NT2/D1 (cell line): ENCODE results near the gene DYRK1A.

Experiments
- DNase-seq: peaks from one replicate; pipeline ENCODE4 v3.0.0-alpha.2; 2011; ENCODE audit warnings: low read depth, low spot score
- H3K27me3 ChIP-seq: 2 replicates; pipeline ENCODE4 v1.6.0; 2011; ENCODE audit warnings: mild to moderate bottlenecking; ENCODE audit not compliant: insufficient read length, insufficient read depth
- H3K36me3 ChIP-seq: 2 replicates; pipeline ENCODE4 v1.6.1; 2011; ENCODE audit warnings: mild to moderate bottlenecking, low read length, mixed read lengths; ENCODE audit not compliant: insufficient read depth, insufficient read length
- H3K4me1 ChIP-seq: 2 replicates; pipeline ENCODE4 v1.5.1; 2011; ENCODE audit not compliant: insufficient read depth, insufficient read length
- H3K4me3 ChIP-seq: 2 replicates; pipeline ENCODE4 v1.5.1; 2011; ENCODE audit warnings: low read depth; ENCODE audit not compliant: insufficient read length
- H3K9ac ChIP-seq: 2 replicates; pipeline ENCODE4 v1.6.0; 2011; ENCODE audit warnings: low read depth; ENCODE audit not compliant: insufficient read length
- H3K9me3 ChIP-seq: 2 replicates; pipeline ENCODE4 v1.5.1; 2011; ENCODE audit warnings: mild to moderate bottlenecking, low read length; ENCODE audit not compliant: insufficient read depth
- SUZ12 ChIP-seq: IDR thresholded peaks from 2 replicates; pipeline ENCODE4 v1.6.1; 2011; ENCODE audit not compliant: insufficient read length, insufficient read depth; ENCODE audit errors: extremely low read depth
- YY1 ChIP-seq: IDR thresholded peaks from 2 replicates; pipeline ENCODE4 v1.6.1; 2011; ENCODE audit not compliant: insufficient read length, insufficient read depth
- ZNF274 ChIP-seq: IDR thresholded peaks from 2 replicates; pipeline ENCODE4 v1.6.1; 2011; ENCODE audit warnings: mild to moderate bottlenecking, low read depth, low read length

DYRK1A gene

GRCh38 chr21:37552496-37553029 lies 186.0 kb downstream of the DYRK1A start:
- Histone ChIP-seq H3K4me3 (no peak overlapping the region), H3K9me3 (no peaks in the 10 kb centered on the region), H3K9ac (no peak overlapping the region), H3K27me3 (no peaks in the 10 kb centered on the region), H3K36me3 (no peaks in the 10 kb centered on the region), H3K4me1 (no peaks in the 10 kb centered on the region)
- TF ChIP-seq SUZ12 (no peak), ZNF274 (no peak), YY1 (no peak)
- DNase-seq = no peak

DNA sequence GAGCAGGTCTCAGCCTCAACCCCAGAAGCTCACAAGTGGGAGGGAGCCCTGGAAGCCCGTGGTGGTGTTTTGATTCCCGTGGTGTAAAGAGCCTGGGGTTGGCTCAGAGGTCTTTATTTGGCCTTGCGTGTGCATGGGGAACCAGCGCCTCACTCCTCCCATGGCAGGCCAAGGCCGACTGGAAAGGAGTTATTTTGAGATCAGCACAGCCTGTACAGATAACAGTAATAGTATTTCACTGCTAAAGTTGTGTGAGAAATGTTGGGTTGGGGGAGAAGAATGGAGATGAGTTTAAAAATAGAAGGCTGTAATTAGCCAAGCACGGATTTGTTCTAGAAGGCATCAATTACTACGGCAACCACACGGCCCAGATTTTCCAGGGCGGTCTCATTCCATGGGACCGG lies 186.5 kb downstream of the DYRK1A start:
- Histone ChIP-seq H3K4me3 (no peak overlapping the region), H3K36me3 (no peaks in the 10 kb centered on the region), H3K9me3 (no peaks in the 10 kb centered on the region), H3K27me3 (no peaks in the 10 kb centered on the region), H3K9ac (no peak overlapping the region), H3K4me1 (no peaks in the 10 kb centered on the region)
- no peak for TF ChIP-seq ZNF274
- TF ChIP-seq YY1 = no peak
- no peak for TF ChIP-seq SUZ12
- DNase-seq = no peak

DNA sequence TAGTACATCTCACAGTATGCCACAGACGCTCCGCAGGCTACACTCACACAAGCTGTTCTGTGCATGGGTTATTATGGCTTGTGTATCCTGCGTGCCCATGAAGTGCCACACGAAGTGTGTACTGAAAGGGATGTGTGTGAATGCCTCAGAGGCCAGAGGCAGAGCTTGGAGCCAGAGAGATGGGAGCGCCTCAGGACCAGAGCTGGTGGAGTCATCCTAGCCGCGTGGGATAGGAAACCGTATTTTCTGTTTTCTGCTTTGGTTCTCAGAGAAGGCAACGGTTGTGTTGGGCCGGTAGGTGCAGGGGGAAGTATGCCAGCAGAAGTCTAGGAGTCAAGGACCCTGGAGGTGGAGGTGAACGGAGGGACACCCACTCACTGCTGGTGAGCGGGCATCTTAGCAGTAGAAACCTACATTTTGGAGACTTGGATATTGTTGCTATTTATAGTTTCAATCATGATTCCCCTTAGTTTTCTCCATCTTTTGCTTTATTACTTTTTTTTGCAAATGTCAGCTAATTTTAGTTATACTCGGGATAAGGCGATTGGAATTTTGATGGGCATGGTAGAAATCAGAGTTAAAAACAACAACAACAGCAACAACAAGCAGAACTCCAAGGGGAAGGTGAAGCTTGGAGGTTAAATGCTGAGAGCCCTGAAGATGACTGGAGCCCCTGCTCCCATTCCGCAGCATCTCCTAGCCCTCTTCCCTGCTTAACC lies 188.2 kb downstream of the DYRK1A start:
- no peak overlapping the region for H3K9ac ChIP-seq
- no peaks in the 10 kb centered on the region for H3K36me3 ChIP-seq
- no peak for DNase-seq
- no peaks in the 10 kb centered on the region for H3K9me3 ChIP-seq
- H3K4me3 ChIP-seq = no peak overlapping the region
- no peaks in the 10 kb centered on the region for H3K27me3 ChIP-seq
- TF ChIP-seq SUZ12 (no peak), ZNF274 (no peak), YY1 (no peak)
- H3K4me1 ChIP-seq = no peaks in the 10 kb centered on the region

DNA sequence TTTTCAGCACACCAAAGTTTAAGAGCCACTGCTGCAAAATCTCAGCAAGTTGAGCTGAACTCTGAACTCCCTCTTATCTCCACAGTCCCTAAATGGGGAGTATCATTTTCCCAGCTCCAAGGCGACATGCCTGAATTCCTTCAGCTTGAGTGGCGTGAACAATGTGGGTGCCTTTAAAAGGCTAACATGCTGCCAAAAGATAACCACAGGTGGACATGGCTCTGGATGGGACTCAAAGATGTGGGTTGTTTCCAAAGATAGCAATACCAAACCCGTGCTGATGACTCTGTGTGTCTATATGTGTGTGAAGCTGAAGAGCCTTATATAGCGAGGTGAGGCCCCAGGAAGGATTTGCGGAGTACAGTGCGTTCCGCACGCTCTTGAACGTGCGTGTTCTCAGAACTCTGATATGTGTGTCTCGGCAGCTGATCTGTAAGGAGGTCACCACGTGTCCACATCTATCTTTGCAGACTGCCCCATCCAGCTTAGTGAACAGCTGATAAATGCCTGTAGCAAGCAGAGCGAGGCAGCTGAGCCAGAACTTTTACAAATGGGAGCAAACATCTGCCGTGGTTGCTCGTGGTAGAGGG lies 189.2 kb downstream of the DYRK1A start:
- Histone ChIP-seq H3K9me3 (no peaks in the 10 kb centered on the region), H3K4me3 (no peak overlapping the region), H3K4me1 (no peaks in the 10 kb centered on the region), H3K27me3 (no peaks in the 10 kb centered on the region), H3K9ac (no peak overlapping the region), H3K36me3 (no peaks in the 10 kb centered on the region)
- TF ChIP-seq SUZ12 (no peak), YY1 (no peak), ZNF274 (no peak)
- DNase-seq = no peak

GRCh38 chr21:37557261-37557950 lies 190.8 kb downstream of the DYRK1A start:
- DNase-seq = no peak
- H3K4me1 ChIP-seq = no peaks in the 10 kb centered on the region
- TF ChIP-seq SUZ12 = no peak
- no peak for TF ChIP-seq ZNF274
- TF ChIP-seq YY1 = no peak
- H3K36me3 ChIP-seq = no peaks in the 10 kb centered on the region
- H3K9ac ChIP-seq = no peak overlapping the region
- H3K4me3 ChIP-seq = no peak overlapping the region
- no peaks in the 10 kb centered on the region for H3K9me3 ChIP-seq
- no peaks in the 10 kb centered on the region for H3K27me3 ChIP-seq

- no peaks in the 10 kb centered on the region for H3K27me3 ChIP-seq
- H3K4me3 ChIP-seq = no peak overlapping the region
- TF ChIP-seq SUZ12 (no peak), YY1 (no peak), ZNF274 (no peak)
- H3K9ac ChIP-seq = no peak overlapping the region
- no peak for DNase-seq
- no peaks in the 10 kb centered on the region for H3K36me3 ChIP-seq
- 0 out of 2 replicates have a peak, but pooled peaks cover 5% of the 10 kb centered on the region for H3K9me3 ChIP-seq
- H3K4me1 ChIP-seq = no peaks in the 10 kb centered on the region
Measured at GRCh38 chr21:37558676-37559211, 192.2 kb downstream of the DYRK1A start.

GRCh38 chr21:37560385-37560784 lies 193.8 kb downstream of the DYRK1A start:
- no peak for DNase-seq
- no peak overlapping the region for H3K4me3 ChIP-seq
- 0 out of 2 replicates have a peak, but pooled peaks cover 5% of the 10 kb centered on the region for H3K9me3 ChIP-seq
- H3K27me3 ChIP-seq = no peaks in the 10 kb centered on the region
- TF ChIP-seq YY1 = no peak
- no peak for TF ChIP-seq SUZ12
- no peak for TF ChIP-seq ZNF274
- no peaks in the 10 kb centered on the region for H3K36me3 ChIP-seq
- H3K9ac ChIP-seq = no peak overlapping the region
- peaks cover 12% of the 10 kb centered on the region for H3K4me1 ChIP-seq
